Rectal smooth muscle tissue (tissue), 1 donor: ENCODE results near the gene NAP1L3.

ENCODE experiments used
- H3K27ac ChIP-seq: one replicate; pipeline ENCODE4 v1.7.0; 2013; ENCODE audit warnings: low read depth, low read length, inconsistent platforms
- H3K27me3 ChIP-seq: one replicate; pipeline ENCODE4 v1.7.0; 2013; ENCODE audit warnings: low read length; ENCODE audit not compliant: control insufficient read depth, insufficient read depth
- H3K36me3 ChIP-seq: one replicate; pipeline ENCODE4 v1.7.0; 2013; ENCODE audit warnings: low read length; ENCODE audit not compliant: control insufficient read depth, insufficient read depth
- H3K4me1 ChIP-seq: one replicate; pipeline ENCODE4 v1.7.0; 2013; ENCODE audit warnings: low read length; ENCODE audit not compliant: control insufficient read depth, insufficient read depth
- H3K4me3 ChIP-seq: one replicate; pipeline ENCODE4 v1.7.0; 2013; ENCODE audit warnings: low read length
- H3K9ac ChIP-seq: one replicate; pipeline ENCODE4 v1.7.0; 2013; ENCODE audit warnings: low read length

NAP1L3 gene, protein sequence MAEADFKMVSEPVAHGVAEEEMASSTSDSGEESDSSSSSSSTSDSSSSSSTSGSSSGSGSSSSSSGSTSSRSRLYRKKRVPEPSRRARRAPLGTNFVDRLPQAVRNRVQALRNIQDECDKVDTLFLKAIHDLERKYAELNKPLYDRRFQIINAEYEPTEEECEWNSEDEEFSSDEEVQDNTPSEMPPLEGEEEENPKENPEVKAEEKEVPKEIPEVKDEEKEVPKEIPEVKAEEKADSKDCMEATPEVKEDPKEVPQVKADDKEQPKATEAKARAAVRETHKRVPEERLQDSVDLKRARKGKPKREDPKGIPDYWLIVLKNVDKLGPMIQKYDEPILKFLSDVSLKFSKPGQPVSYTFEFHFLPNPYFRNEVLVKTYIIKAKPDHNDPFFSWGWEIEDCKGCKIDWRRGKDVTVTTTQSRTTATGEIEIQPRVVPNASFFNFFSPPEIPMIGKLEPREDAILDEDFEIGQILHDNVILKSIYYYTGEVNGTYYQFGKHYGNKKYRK

DNA sequence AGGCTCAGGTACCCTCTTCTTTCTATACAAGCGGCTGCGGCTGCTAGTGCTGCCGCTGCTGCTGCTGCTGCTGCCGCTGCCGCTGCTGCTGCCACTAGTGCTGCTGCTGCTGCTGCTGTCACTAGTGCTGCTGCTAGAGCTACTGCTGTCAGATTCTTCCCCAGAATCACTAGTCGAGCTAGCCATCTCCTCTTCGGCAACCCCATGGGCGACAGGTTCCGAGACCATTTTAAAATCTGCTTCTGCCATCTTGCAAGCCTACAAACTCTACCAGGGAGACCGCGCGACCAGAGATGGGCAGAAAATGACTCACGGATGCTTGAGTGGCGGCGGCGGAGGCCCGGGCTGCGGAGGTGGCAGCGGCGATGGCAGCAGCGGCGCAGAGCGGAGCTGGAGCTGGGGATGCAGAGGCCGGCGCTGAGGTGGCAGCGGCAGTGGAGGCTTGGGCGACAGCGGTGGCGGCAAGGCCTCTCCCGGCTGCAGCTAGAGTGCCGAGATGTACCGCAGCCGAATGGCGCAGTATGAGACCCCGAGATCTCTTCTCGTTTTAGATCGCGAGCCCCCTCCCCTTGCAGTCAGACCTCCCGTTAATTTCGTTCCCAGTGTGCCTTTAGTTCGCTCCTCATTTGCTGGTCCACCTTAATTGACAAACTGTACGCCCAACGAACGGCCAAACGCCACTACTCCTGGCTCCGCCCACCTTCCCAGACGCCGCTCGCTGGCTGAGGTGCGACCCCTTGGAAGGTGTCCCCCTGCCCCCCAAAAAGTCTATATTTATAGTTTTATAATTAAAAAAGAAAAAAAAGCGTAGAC, at the start of gene NAP1L3:
NAP1L3 (minus strand) TSS at position 523 of the 813 bp plus-strand sequence; CDS start at position 249, 274 bp downstream.
- Histone ChIP-seq H3K9ac (peak within 1 kb of the TSS; percentile 21), H3K27me3 (peaks cover 3% of the 10 kb centered on the region), H3K4me3 (peak within 1 kb of the TSS; percentile 85), H3K27ac (peak within 1 kb of the TSS; percentile 61), H3K36me3 (no peaks in the 10 kb centered on the region), H3K4me1 (no peaks in the 10 kb centered on the region)

GRCh38 chrX:93711076-93711475, 37.7 kb upstream of the NAP1L3 start:
- no peaks in the 10 kb centered on the region for H3K36me3 ChIP-seq
- no peak overlapping the region for H3K4me3 ChIP-seq
- H3K4me1 ChIP-seq = no peaks in the 10 kb centered on the region
- H3K27ac ChIP-seq = no peak overlapping the region
- no peak overlapping the region for H3K9ac ChIP-seq
- H3K27me3 ChIP-seq = no peaks in the 10 kb centered on the region

GRCh38 chrX:93703701-93704100, 30.3 kb upstream of the NAP1L3 start:
- H3K36me3 ChIP-seq = no peaks in the 10 kb centered on the region
- H3K27ac ChIP-seq = no peak overlapping the region
- no peak overlapping the region for H3K9ac ChIP-seq
- H3K4me3 ChIP-seq = no peak overlapping the region
- H3K4me1 ChIP-seq = no peaks in the 10 kb centered on the region
- H3K27me3 ChIP-seq = no peaks in the 10 kb centered on the region

GRCh38 chrX:93695981-93696380, 22.6 kb upstream of the NAP1L3 start:
- H3K27me3 ChIP-seq = no peaks in the 10 kb centered on the region
- H3K4me3 ChIP-seq = no peak overlapping the region
- no peaks in the 10 kb centered on the region for H3K36me3 ChIP-seq

GRCh38 chrX:93673869-93674271, 492 bp upstream of the NAP1L3 start, which contains the start of gene FAM133A:
Gene FAM133A (plus strand): TSS chrX:93674206. CDS start chrX:93709420, 35,214 bp downstream.
- peak within 1 kb of the TSS; percentile 61 for H3K27ac ChIP-seq
- H3K9ac ChIP-seq = peak within 1 kb of the TSS; percentile 21

More at GRCh38 chrX:93695981-93696380, 22.6 kb upstream of the NAP1L3 start:
- Histone ChIP-seq H3K27ac (no peak overlapping the region), H3K4me1 (no peaks in the 10 kb centered on the region), H3K9ac (no peak overlapping the region)

DNA sequence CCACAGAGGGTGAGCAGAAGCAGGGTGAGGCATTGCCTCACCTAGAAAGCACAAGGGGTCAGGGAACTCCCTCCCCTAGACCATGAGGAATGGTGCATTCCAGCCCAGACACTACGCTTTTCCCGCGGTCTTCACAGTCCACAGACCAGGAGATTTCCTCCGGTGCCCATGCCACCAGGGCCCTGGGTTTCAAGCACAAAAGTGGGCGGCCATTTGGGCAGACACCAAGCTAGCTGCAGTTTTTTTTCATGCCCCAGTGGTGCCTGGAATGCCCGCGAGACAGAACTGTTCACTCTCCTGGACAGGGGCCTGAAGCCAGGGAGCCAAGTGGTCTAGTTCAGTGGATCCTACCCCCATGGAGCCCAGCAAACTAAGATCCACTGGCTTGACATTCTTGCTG, 12.8 kb downstream of the NAP1L3 start:
- no peak overlapping the region for H3K4me3 ChIP-seq
- H3K4me1 ChIP-seq = no peaks in the 10 kb centered on the region
- H3K27ac ChIP-seq = no peak overlapping the region
- no peaks in the 10 kb centered on the region for H3K27me3 ChIP-seq
- no peaks in the 10 kb centered on the region for H3K36me3 ChIP-seq
- H3K9ac ChIP-seq = no peak overlapping the region

More at GRCh38 chrX:93673869-93674271, 492 bp upstream of the NAP1L3 start, which contains the start of gene FAM133A:
- Histone ChIP-seq H3K4me1 (no peaks in the 10 kb centered on the region), H3K27me3 (peaks cover 3% of the 10 kb centered on the region), H3K4me3 (peak within 1 kb of the TSS; percentile 85), H3K36me3 (no peaks in the 10 kb centered on the region)

- no peak overlapping the region for H3K27ac ChIP-seq
- H3K9ac ChIP-seq = no peak overlapping the region
- H3K4me1 ChIP-seq = no peaks in the 10 kb centered on the region
- H3K4me3 ChIP-seq = no peak overlapping the region
- H3K36me3 ChIP-seq = no peaks in the 10 kb centered on the region
- H3K27me3 ChIP-seq = no peaks in the 10 kb centered on the region
These were observed 24.0 kb downstream of the NAP1L3 start for GRCh38 chrX:93649381-93649780.

DNA sequence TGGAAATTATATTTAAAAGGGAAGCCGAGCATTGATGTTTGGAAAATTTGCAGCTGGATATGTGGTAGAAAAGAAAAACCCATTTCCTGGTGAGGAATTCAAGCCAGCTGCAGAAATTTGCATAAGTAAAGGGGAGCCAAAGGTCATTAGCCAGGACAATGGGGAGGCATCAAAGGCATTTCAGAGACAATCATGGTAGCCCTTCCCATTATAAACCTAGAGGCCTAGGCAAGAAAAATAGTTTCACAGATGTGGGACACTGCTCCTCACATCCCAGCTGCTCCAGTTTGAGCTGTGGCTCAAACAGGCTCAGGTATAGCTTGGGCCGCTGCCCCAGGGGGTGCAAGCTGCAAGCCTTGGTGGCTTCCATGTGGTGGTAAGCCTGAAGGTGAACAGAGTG, 35.8 kb downstream of the NAP1L3 start:
- H3K4me1 ChIP-seq = no peaks in the 10 kb centered on the region
- H3K9ac ChIP-seq = no peak overlapping the region
- no peak overlapping the region for H3K4me3 ChIP-seq
- H3K36me3 ChIP-seq = no peaks in the 10 kb centered on the region
- H3K27ac ChIP-seq = no peak overlapping the region
- no peaks in the 10 kb centered on the region for H3K27me3 ChIP-seq
